Endothelial cell of hepatic sinusoid (primary cell): ENCODE measurements around the gene MAP3K9.

Experiments used
- in situ Hi-C: cut with HindIII; loops from 2 replicates; pipeline ENCODE4 v1.10.0; 2017; ENCODE audit warnings: low sequenced_read_pairs

Gene MAP3K9

DNA sequence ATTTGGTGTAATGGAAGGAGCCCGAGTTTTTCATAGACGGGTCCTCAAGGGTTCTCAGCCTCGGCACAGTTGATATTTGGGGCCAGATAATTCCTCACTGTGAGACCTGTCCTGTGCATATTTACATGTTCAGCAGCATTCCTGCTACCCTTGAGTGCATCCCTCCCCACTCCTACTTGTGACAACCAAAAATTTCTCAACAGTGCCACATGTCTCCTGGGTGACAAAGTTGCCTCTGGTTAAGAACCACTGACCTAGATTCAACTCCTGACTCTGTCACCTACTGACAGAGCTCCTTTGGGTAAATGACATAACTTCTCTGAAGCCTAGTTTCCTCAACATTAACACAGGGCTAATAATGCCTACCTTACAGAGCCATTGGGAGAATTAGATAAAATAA, 107.2 kb downstream of the MAP3K9 start:
- in situ Hi-C loops = no loop called here

DNA sequence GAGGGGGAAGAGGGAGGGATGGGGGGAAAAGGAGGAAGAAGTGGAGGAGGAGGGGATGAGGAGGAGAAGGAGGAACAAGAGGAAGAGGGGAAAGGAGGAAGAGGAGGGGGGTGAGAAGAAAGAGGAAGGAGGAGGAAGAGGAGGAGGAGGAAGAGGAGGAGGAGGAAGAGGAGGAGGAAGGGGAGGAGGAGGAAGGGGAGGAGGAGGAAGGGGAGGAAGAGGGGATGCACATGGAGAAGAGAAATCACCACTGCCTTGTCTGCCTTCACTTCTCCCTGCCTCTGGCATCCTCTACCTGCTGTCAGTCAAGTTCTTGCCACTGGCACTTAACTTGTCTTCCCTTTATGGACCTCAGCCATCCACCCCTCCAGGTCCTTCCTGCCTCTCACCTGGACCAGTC, 107.7 kb downstream of the MAP3K9 start:
- in situ Hi-C loops = no loop called here

DNA sequence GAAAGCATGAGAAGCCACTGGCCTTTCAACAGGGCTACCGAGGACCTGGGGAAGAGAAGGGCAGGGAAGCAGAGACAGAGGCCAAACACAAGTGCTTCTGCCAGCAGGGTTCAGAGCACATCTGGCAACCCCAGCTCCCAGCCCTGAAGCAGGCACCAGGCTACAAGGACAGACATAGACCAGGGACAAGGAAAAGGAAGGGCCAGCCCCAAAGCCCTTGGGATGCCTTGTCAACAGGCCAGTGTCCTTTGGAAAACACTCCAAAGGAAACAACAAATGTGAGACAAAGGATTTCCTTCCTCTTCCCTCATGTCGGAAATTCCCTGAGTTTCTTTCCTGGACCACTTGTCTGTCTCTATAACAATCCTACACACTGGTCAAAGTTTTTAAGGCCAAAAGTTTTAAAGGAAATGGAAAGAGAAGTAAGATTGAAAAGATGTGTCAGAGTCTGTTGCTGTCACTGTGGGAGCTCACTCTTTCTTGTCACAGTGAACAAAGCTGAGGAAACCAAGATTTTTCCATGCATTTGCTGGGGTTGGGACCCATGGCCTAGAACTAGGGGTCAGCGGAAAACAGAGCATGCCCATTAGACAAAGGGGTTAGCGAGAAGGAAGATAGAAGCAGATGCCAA, 108.2 kb downstream of the MAP3K9 start:
- in situ Hi-C loops = no loop called here

- in situ Hi-C loops = no loop called here
Measured at GRCh38 chr14:70699646-70700045, 109.7 kb downstream of the MAP3K9 start.

DNA sequence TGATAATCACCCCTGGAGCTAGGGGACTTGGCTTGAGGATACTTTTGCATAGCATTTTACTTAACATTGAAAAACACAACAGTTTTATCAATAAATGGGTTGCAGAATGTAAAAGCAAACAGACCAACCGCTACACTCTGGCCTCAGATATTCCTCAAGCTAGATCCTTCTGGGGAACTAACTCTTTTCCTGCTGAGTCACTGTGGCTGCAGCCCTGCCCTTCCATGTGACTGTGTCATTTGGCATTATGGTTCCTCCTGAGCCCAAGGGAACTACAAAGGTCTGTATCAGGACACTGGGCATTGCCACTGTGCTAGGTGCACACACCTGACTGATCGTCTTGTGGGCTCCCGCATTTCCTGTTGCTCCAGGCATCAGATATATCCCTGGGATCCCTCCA, 111.0 kb downstream of the MAP3K9 start:
- in situ Hi-C loops = no loop called here

GRCh38 chr14:70697701-70698100, 111.6 kb downstream of the MAP3K9 start:
- in situ Hi-C loops = no loop called here

DNA sequence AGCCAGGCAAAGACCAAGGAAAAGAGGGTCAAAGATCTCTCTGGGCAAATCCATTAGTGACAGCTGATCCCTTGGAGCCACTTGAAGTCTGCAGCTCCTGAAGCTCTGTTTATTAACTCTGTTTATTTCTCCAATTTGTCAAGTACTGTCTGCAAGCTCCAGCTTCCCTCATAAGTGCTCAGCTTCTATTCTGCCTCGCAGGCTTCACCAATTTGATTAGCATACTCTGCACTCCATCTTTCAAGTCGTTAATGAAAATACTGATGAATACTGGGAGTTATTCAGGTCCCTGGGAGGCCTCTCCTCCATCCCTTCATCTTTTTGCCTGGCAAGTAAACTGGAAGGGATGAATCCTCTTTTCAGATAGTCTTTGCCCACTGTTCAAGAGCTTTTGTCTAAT, 113.3 kb downstream of the MAP3K9 start:
- in situ Hi-C loops = no loop called here

GRCh38 chr14:70692210-70692609, 117.1 kb downstream of the MAP3K9 start:
- in situ Hi-C loops = no loop called here

DNA sequence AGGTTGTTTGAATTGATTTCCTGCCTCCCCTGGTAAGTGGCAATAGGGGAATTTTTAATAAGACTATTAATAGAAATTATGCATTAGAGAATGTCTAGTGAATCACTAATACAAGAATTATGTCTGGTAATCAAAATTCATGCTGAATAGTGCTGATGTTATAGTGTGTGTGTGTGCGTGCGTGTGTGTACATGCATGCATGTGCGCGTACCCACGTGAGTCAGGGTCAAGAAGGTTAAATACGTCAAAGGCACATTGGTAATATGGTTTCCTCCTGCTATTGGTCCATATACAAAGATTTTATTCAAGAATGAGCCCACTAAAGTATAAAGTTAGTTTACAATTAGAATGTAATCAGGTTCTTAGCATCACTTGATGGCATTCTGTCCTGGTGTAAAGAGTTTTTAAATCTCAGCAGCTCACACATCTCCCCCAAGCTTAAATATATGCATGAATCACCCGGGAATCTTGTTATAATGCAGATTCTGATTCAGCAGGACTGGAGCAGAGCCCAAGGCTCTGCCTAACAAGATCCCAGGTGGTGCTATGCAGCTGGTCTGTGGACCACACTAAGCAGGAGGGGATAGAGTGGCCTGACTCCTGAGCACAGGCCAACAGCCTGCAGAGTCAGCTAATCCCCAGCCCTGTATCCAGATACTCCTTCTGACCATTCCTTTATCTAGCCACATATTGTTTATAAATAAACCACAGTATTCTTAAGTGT, 123.7 kb downstream of the MAP3K9 start:
- in situ Hi-C loops = no loop called here

DNA sequence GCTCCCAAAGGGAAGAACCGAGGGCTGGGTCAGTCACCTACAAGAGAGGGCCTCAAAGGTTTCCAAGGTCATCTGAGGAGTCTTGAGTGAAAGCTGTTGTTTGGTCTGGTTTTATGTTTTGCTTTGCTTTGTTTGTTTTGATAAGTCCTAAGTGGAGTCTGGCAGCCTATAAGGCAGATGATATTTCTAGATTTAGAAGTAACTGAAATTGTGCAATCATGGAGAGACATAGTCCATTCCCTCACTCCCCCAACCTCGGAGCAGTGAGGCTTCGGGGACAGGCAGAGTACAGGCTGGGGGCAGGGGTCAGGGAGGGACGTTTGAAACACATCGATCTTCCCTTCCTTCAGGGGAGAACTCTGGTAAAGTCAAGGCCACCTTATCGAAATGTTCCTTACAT, 125.3 kb downstream of the MAP3K9 start:
- in situ Hi-C loops = no loop called here

GRCh38 chr14:70680748-70681147, 128.6 kb downstream of the MAP3K9 start:
- in situ Hi-C loops = no loop called here

- in situ Hi-C loops = no loop called here
Measured at GRCh38 chr14:70677341-70677740, 132.0 kb downstream of the MAP3K9 start.
